Stimulated activated naive CD8-positive, alpha-beta T cell treated with anti-CD3 and anti-CD28 coated beads, Interleukin-15, Interleukin-2, amounts not matched to agents 100 ng/mL and 50 ng/mL, for 24 hours (primary cell): Measurements from ENCODE around the gene PDCD1LG2.
"Not testable (repeated sequence)": the region's sequence is repeated elsewhere in the genome, so short reads cannot be mapped to it uniquely, and the experiment has no call there.

Source experiments
- H3K27ac Mint-ChIP-seq: one replicate; pipeline ENCODE4 v1.8.0; 2021; ENCODE audit warnings: mild to moderate bottlenecking, mixed read lengths
- H3K27me3 Mint-ChIP-seq: one replicate; pipeline ENCODE4 v1.8.0; 2021; ENCODE audit warnings: mixed read lengths
- H3K36me3 Mint-ChIP-seq: one replicate; pipeline ENCODE4 v1.8.0; 2021; ENCODE audit warnings: low read depth, mixed read lengths
- H3K4me1 Mint-ChIP-seq: one replicate; pipeline ENCODE4 v1.8.0; 2021; ENCODE audit warnings: low read depth, mixed read lengths
- H3K4me3 Mint-ChIP-seq: one replicate; pipeline ENCODE4 v1.8.0; 2021; ENCODE audit warnings: mild to moderate bottlenecking, mixed read lengths
- H3K9me3 Mint-ChIP-seq: one replicate; pipeline ENCODE4 v1.8.0; 2021; ENCODE audit warnings: mixed read lengths

Gene PDCD1LG2

GRCh38 chr9:5486988-5487387 is 23.3 kb upstream of the PDCD1LG2 start:
- H3K36me3 Mint-ChIP-seq, result no peaks in the 10 kb centered on the region
- H3K4me3 Mint-ChIP-seq, result no peak overlapping the region
- H3K27ac Mint-ChIP-seq, result no peak overlapping the region
- H3K4me1 Mint-ChIP-seq, result no peaks in the 10 kb centered on the region
- H3K27me3 Mint-ChIP-seq, result no peaks in the 10 kb centered on the region
- no peaks in the 10 kb centered on the region for H3K9me3 Mint-ChIP-seq

GRCh38 chr9:5488221-5489008 is 21.9 kb upstream of the PDCD1LG2 start:
- Mint-ChIP-seq H3K36me3 (no peaks in the 10 kb centered on the region), H3K27me3 (no peaks in the 10 kb centered on the region), H3K27ac (no peak overlapping the region), H3K4me3 (no peak overlapping the region), H3K9me3 (no peaks in the 10 kb centered on the region), H3K4me1 (peaks cover 6% of the 10 kb centered on the region)

DNA sequence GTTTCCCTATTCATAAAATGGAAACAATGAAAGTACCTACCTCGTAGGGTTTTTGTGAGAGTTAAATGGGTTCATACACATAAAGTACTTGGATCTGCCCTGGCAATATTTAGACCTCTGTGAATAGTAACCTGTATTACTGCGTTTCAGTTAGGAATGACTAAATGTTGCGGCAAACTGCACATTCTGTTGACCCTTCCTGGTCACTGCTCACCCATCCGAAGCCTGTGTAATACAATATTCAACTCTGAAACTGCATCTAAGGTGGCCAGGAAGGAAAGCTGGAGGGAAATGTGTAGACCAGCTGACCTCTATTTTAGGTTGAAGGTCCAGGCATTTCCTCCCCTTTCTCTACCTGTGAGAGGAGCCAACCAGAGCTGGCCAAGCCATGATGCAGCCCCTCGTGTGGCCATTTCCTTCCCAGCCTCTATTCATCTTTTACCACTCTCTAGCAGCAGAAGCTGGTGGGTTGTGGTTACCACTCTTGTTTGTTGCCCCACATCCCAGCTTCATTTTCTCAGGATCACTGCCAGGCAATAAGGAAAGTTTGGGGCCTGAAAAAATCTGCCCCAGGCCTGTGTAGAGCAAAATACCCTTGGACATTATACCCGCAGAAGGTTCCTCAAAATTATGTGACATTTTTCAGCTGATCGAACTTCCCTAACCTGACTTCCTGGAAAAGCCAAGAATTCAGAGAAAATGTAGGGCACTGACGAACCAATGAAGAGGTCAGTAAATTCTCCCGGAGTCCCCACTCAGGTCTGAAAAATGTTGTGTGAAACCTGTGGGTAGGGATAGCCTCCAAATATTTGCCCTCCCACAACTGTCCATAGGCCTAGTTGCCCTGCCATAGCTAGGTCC is 20.5 kb upstream of the PDCD1LG2 start:
- peaks cover 18% of the 10 kb centered on the region for H3K4me1 Mint-ChIP-seq
- no peaks in the 10 kb centered on the region for H3K9me3 Mint-ChIP-seq
- no peaks in the 10 kb centered on the region for H3K27me3 Mint-ChIP-seq
- no peak overlapping the region for H3K4me3 Mint-ChIP-seq
- H3K36me3 Mint-ChIP-seq, result no peaks in the 10 kb centered on the region
- H3K27ac Mint-ChIP-seq, result no peak overlapping the region

DNA sequence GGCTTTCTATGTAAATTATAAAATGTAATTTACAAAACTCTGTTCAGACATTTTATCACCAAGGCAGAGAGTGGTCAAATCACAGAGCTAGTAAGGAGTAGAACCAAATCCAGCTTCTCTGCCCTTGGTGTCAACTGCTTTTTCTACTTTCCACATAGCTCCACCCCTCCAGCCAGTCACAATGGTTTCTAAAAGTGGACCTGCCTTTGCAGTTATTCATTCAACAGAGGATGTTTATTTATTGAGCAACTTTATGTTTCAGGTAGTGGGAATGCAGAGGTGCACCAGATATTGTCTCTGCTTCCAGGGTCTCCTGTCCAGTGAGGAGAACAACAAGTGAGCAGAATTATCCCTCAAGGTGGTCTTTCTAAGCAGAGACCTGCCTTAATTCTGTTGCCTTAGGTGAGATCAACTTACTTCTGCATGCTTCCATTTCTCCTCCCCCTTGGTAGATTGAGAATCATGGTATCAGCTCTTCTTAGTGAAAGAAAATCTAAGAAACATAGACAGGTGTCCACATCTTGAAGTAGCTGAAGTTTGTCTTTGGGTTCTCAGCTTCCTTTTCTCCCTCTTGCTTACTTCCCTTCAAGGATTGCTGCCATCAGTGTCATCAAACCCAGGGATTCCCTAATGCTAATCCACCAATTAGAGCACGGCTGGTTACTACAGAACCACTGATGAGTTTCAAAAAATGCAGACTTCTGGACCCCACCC is 17.2 kb upstream of the PDCD1LG2 start:
- Mint-ChIP-seq H3K4me1 (peaks cover 22% of the 10 kb centered on the region), H3K27me3 (no peaks in the 10 kb centered on the region), H3K36me3 (no peaks in the 10 kb centered on the region), H3K27ac (peak overlapping the region; percentile 5), H3K4me3 (no peak overlapping the region), H3K9me3 (no peaks in the 10 kb centered on the region)

GRCh38 chr9:5493679-5494511 is 16.4 kb upstream of the PDCD1LG2 start:
- H3K36me3 Mint-ChIP-seq, result no peaks in the 10 kb centered on the region
- peaks cover 22% of the 10 kb centered on the region for H3K4me1 Mint-ChIP-seq
- H3K9me3 Mint-ChIP-seq, result no peaks in the 10 kb centered on the region
- no peak overlapping the region for H3K4me3 Mint-ChIP-seq
- peak overlapping the region; percentile 10 for H3K27ac Mint-ChIP-seq
- no peaks in the 10 kb centered on the region for H3K27me3 Mint-ChIP-seq

- peaks cover 25% of the 10 kb centered on the region for H3K4me1 Mint-ChIP-seq
- H3K4me3 Mint-ChIP-seq, H3K9me3 Mint-ChIP-seq, H3K27ac Mint-ChIP-seq, H3K36me3 Mint-ChIP-seq, H3K27me3 Mint-ChIP-seq: not testable (repeated sequence)
Measured at GRCh38 chr9:5494765-5495164, 15.6 kb upstream of the PDCD1LG2 start.

GRCh38 chr9:5499157-5499556 is 11.2 kb upstream of the PDCD1LG2 start:
- H3K4me3 Mint-ChIP-seq, result no peak overlapping the region
- H3K27ac Mint-ChIP-seq, result no peak overlapping the region
- H3K9me3 Mint-ChIP-seq, result no peaks in the 10 kb centered on the region
- H3K4me1 Mint-ChIP-seq, result peaks cover 18% of the 10 kb centered on the region
- H3K36me3 Mint-ChIP-seq, result no peaks in the 10 kb centered on the region
- H3K27me3 Mint-ChIP-seq, result peaks cover 8% of the 10 kb centered on the region

DNA sequence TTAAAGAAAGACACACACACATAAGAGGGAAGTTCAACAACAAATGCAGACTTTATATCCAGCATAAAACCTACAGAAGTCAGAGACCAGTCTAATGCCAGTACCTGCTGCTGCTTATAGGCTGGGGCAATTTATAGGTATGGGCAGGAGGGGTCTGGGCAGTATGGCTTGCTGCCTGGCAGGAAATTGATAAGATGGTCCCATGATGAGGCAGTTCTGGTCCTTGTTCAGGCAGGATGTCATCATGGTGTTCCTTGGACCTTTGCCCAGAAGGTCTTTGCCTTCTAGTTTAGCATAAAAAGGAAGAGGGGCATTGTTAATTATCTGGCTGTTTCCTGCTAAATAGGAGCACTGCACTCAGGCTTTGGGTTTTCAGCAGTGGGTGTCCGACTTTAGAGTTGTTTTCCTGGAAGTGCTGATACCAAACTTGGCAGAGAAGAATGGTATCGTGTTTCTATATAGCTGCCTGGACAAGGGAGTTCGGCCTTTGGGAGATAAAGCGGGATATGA is 10.4 kb upstream of the PDCD1LG2 start:
- peaks cover 3% of the 10 kb centered on the region for H3K36me3 Mint-ChIP-seq
- peaks cover 12% of the 10 kb centered on the region for H3K27me3 Mint-ChIP-seq
- H3K9me3 Mint-ChIP-seq, result peaks cover 6% of the 10 kb centered on the region
- no peak overlapping the region for H3K4me3 Mint-ChIP-seq
- H3K4me1 Mint-ChIP-seq, result peaks cover 18% of the 10 kb centered on the region
- H3K27ac Mint-ChIP-seq, result no peak overlapping the region

GRCh38 chr9:5500441-5501235 is 9.7 kb upstream of the PDCD1LG2 start:
- peaks cover 8% of the 10 kb centered on the region for H3K36me3 Mint-ChIP-seq
- peaks cover 21% of the 10 kb centered on the region for H3K4me1 Mint-ChIP-seq
- H3K4me3 Mint-ChIP-seq, result no peak overlapping the region
- H3K27me3 Mint-ChIP-seq, result peaks cover 13% of the 10 kb centered on the region
- H3K9me3 Mint-ChIP-seq, result peaks cover 9% of the 10 kb centered on the region
- H3K27ac Mint-ChIP-seq, result no peak overlapping the region

DNA sequence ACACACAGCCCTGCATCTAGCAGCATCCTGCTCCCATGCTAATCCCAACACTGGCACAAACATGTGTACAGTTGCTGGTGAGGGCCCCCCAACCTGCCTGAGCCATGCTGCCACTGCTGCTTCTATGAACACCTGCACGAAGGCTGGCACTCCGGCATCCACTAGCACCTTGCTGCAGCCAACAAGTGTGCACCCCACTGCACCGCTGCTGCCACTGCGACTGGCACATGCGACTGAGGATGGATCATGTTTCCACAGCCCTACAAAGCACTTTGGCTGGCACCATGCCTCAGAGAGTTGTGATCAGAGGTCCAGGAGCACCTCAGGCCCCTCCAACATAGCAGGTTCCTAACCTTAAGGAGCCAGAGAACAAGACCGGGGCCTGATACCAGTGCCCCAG is 7.8 kb upstream of the PDCD1LG2 start:
- Mint-ChIP-seq H3K4me1 (peaks cover 17% of the 10 kb centered on the region), H3K27ac (no peak overlapping the region), H3K27me3 (peaks cover 13% of the 10 kb centered on the region)

GRCh38 chr9:5509573-5509972 is 758 bp upstream of the PDCD1LG2 start:
- Mint-ChIP-seq H3K27ac (peak overlapping the region; percentile 71), H3K27me3 (peaks cover 5% of the 10 kb centered on the region), H3K36me3 (peaks cover 8% of the 10 kb centered on the region), H3K4me3 (no peak overlapping the region), H3K9me3 (peaks cover 10% of the 10 kb centered on the region), H3K4me1 (peaks cover 58% of the 10 kb centered on the region)

More for the DNA sequence above, 7.8 kb upstream of the PDCD1LG2 start:
- Mint-ChIP-seq H3K36me3 (peaks cover 8% of the 10 kb centered on the region), H3K4me3 (no peak overlapping the region), H3K9me3 (peaks cover 9% of the 10 kb centered on the region)

DNA sequence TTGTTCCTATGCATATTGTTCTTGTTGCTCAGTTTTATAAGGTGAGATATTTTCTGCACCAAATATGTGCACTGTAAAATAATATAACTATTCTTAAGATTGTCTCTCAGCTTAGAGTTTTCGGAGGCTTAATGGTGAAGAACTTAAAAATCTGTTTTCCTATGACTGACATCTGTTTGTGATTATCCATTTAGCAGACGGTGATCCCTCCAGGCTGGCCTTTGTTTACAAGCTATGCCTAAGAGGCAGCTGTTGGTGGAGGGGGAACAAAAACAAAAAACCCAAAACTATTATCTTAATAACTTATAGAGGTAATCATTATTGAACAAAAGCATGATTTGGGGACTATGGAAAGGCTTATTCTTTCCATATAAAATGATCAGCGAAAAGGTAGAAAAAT is 658 bp downstream of the PDCD1LG2 start:
- Mint-ChIP-seq H3K4me1 (peaks cover 52% of the 10 kb centered on the region), H3K27me3 (no peaks in the 10 kb centered on the region), H3K9me3 (peaks cover 3% of the 10 kb centered on the region), H3K27ac (peak overlapping the region; percentile 90), H3K36me3 (no peaks in the 10 kb centered on the region), H3K4me3 (peak overlapping the region; percentile 65)

- peak overlapping the region; percentile 15 for H3K4me3 Mint-ChIP-seq
- peaks cover 52% of the 10 kb centered on the region for H3K4me1 Mint-ChIP-seq
Measured at GRCh38 chr9:5511476-5511875, 1.1 kb downstream of the PDCD1LG2 start.

More at GRCh38 chr9:5511476-5511875, 1.1 kb downstream of the PDCD1LG2 start:
- H3K27ac Mint-ChIP-seq, result peak overlapping the region; percentile 29
- H3K9me3 Mint-ChIP-seq, result peaks cover 3% of the 10 kb centered on the region
- no peaks in the 10 kb centered on the region for H3K27me3 Mint-ChIP-seq
- H3K36me3 Mint-ChIP-seq, result no peaks in the 10 kb centered on the region
